Liver (tissue), 9 donors: ENCODE data around the gene INPP5F. TPM values are rescaled to one million over a fixed set of nuclear protein-coding genes. Genes with fewer than 3 reads are reported as not detected.

ENCODE experiments used
- DNase-seq: peaks from one replicate; pipeline ENCODE4 v3.0.0-alpha.2; 2017; ENCODE audit warnings: low spot score
- H3K27ac ChIP-seq, 2 donors: one replicate each; pipeline ENCODE4 v1.7.0; 2013; ENCODE audit warnings: inconsistent platforms in 2 of 2, low read length in 2 of 2, control low read depth in 1 of 2, low read depth in 1 of 2, mild to moderate bottlenecking in 1 of 2
- H3K27me3 ChIP-seq, 4 donors: one replicate each; pipeline versions ENCODE4 v1.6.1 to v1.7.0; 2013; ENCODE audit warnings: low read length in 3 of 4, inconsistent platforms in 1 of 4, mild to moderate bottlenecking in 1 of 4, moderate library complexity in 1 of 4; ENCODE audit not compliant: control insufficient read depth in 4 of 4, insufficient read depth in 4 of 4
- H3K36me3 ChIP-seq, 4 donors: one replicate each; pipeline versions ENCODE4 v1.6.1 to v1.7.0; 2013; ENCODE audit warnings: low read length in 3 of 4, mild to moderate bottlenecking in 3 of 4, low read depth in 1 of 4, moderate library complexity in 1 of 4; ENCODE audit not compliant: control insufficient read depth in 4 of 4, insufficient read depth in 3 of 4
- H3K4me1 ChIP-seq, 4 donors: one replicate each; pipeline versions ENCODE4 v1.6.1 to v1.7.0; 2013; ENCODE audit warnings: low read length in 3 of 4, mild to moderate bottlenecking in 3 of 4, moderate library complexity in 1 of 4; ENCODE audit not compliant: control insufficient read depth in 4 of 4, insufficient read depth in 4 of 4
- H3K4me3 ChIP-seq, 3 donors: one replicate each; pipeline versions ENCODE4 v1.6.1 to v1.7.0; 2013; ENCODE audit warnings: low read length in 3 of 3, control low read depth in 1 of 3, low read depth in 1 of 3, mild to moderate bottlenecking in 1 of 3
- H3K9ac ChIP-seq, 2 donors: one replicate each; pipeline ENCODE4 v1.7.0; 2013; ENCODE audit warnings: low read length in 2 of 2, mild to moderate bottlenecking in 2 of 2, moderate library complexity in 2 of 2, control low read depth in 1 of 2, low read depth in 1 of 2
- H3K9me3 ChIP-seq, 4 donors: one replicate each; pipeline versions ENCODE4 v1.6.1 to v1.7.0; 2013; ENCODE audit warnings: low read length in 3 of 4; ENCODE audit not compliant: control insufficient read depth in 4 of 4
- EGR1 ChIP-seq, 2 donors: IDR thresholded peaks; 2 replicates each; pipeline ENCODE4 v1.6.1; 2016 to 2018; ENCODE audit warnings: antibody characterized with exemption in 2 of 2, low read depth in 2 of 2
- FOXA1 ChIP-seq: IDR thresholded peaks from 2 replicates; pipeline ENCODE4 v1.6.1; 2016; ENCODE audit warnings: antibody characterized with exemption
- FOXA2 ChIP-seq: IDR thresholded peaks from 2 replicates; pipeline ENCODE4 v1.6.1; 2016; ENCODE audit warnings: antibody characterized with exemption
- HNF4A ChIP-seq, 2 donors: conservative IDR thresholded peaks; 2 replicates each; pipeline ENCODE4 v1.6.1; 2016; ENCODE audit warnings: antibody characterized with exemption in 2 of 2, mild to moderate bottlenecking in 2 of 2
- HNF4G ChIP-seq: IDR thresholded peaks from 2 replicates; pipeline ENCODE4 v1.6.1; 2016; ENCODE audit warnings: antibody characterized with exemption
- JUND ChIP-seq, 2 donors: IDR thresholded peaks; 2 replicates each; pipeline ENCODE4 v1.6.1; 2016; ENCODE audit warnings: antibody characterized with exemption in 2 of 2
- NR2F2 ChIP-seq: IDR thresholded peaks from 2 replicates; pipeline ENCODE4 v1.6.1; 2016; ENCODE audit warnings: antibody characterized with exemption
- RAD21 ChIP-seq, 2 donors: IDR thresholded peaks; 2 replicates each; pipeline ENCODE4 v1.6.1; 2016; ENCODE audit warnings: antibody characterized with exemption in 2 of 2, mild to moderate bottlenecking in 2 of 2
- RXRA ChIP-seq, 2 donors: IDR thresholded peaks; 2 replicates each; pipeline ENCODE4 v1.6.1; 2017 to 2018; ENCODE audit warnings: antibody characterized with exemption in 2 of 2, mild to moderate bottlenecking in 1 of 2
- SP1 ChIP-seq: IDR thresholded peaks from 2 replicates; pipeline ENCODE4 v1.6.1; 2018; ENCODE audit warnings: antibody characterized with exemption, mild to moderate bottlenecking
- TAF1 ChIP-seq: conservative IDR thresholded peaks from 2 replicates; pipeline ENCODE4 v1.6.1; 2016; ENCODE audit warnings: antibody characterized with exemption, mild to moderate bottlenecking
- YY1 ChIP-seq: IDR thresholded peaks from 2 replicates; pipeline ENCODE4 v1.6.1; 2016; ENCODE audit warnings: antibody characterized with exemption, mild to moderate bottlenecking
- WGBS: extraction: QIAGEN DNeasy Blood & Tissue Kit; methylation state at CpG from one replicate; pipeline ENCODE4 v1.1.7; 2013; 5-methylcytosine and 5-hydroxymethylcytosine counted together
- polyA plus RNA-seq, 2 donors: library from polyadenylated mRNA; stranded (reverse) in 1 of 2; unstranded in 1 of 2; fragments of 200-250 nt in 1 of 2; fragments of >200 nt in 1 of 2; fragmentation: Nextera tagmentation in 1 of 2; extraction: Ambion mirVana in 1 of 2; gene quantifications; one replicate each; pipeline versions ENCODE4 v1.2.1 to v1.2.3, GENCODE V29; 2013 to 2015
- total RNA-seq, 2 donors: library from RNA; depleted of rRNA; stranded (reverse); fragments of >200 nt; gene quantifications; one replicate each; pipeline ENCODE4 v1.2.3, GENCODE V29; 2014
- TF ChIP-seq, protein P1 (sequence below): IDR thresholded peaks from 2 replicates; pipeline ENCODE4 v1.6.1; 2016; ENCODE audit warnings: antibody characterized with exemption
- TF ChIP-seq, protein P2 (sequence below): IDR thresholded peaks from 2 replicates; pipeline ENCODE4 v1.6.1; 2016; ENCODE audit warnings: antibody characterized with exemption, mild to moderate bottlenecking
- TF ChIP-seq, protein P3 (sequence below): IDR thresholded peaks from 2 replicates; pipeline ENCODE4 v1.6.1; 2016; ENCODE audit warnings: antibody characterized with exemption
- TF ChIP-seq, protein P4 (sequence below): fragments of 150-350 bp; IDR thresholded peaks from 2 replicates; pipeline ENCODE4 v1.5.1; 2017; ENCODE audit warnings: improper control_type of control experiment, low read depth, low read length; ENCODE audit not compliant: missing input control
- donor health status: healthy.
- donor health status: healthy.
- donor health status: healthy.
- donor health status: healthy.
- donor health status: healthy.

The INPP5F gene
- total and polyA plus RNA-seq, 4 donors, result 1.1 to 8.1 (median 2.1) TPM

DNA sequence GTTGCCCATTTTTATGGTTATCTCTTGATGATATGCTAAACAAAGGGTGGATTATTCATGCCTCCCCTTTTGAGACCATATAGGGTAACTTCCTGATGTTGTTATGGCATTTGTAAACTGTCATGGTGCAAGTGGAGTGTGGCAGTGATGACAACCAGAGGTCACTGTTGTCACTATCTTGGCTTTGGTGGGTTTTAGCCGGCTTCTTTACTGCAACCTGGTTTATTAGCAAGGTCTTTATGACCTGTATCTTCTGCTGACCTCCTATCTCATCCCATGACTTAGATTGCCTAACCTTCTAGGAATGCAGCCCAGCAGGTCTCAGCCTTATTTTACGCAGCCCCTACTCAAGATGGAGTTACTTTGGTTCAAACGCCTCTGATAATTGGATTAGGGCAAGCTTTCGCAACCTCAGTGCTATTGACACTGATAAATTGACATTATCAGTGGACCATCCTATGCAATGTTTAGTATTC, 37.8 kb upstream of the INPP5F start:
- Histone ChIP-seq H3K4me3 (no peak overlapping the region), H3K27me3 (no peaks in the 10 kb centered on the region), H3K4me1 (no peaks in the 10 kb centered on the region), H3K9me3 (no peaks in the 10 kb centered on the region), H3K9ac (no peak overlapping the region), H3K36me3 (no peaks in the 10 kb centered on the region), H3K27ac (no peak overlapping the region)
- TF ChIP-seq JUND (IDR thresholded peaks at IDR 0.05) (no peak), HNF4A (conservative IDR thresholded peaks at IDR 0.05) (no peak), TAF1 (no peak), HNF4G (no peak), NR2F2 (no peak), RXRA (IDR thresholded peaks at IDR 0.05) (no peak), SP1 (no peak), RAD21 (IDR thresholded peaks at IDR 0.05) (no peak), FOXA2 (no peak)
- TF ChIP-seq, protein P1, sequence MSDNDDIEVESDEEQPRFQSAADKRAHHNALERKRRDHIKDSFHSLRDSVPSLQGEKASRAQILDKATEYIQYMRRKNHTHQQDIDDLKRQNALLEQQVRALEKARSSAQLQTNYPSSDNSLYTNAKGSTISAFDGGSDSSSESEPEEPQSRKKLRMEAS, result no peak
- no peak for DNase-seq
- 76% methylated on average over 4 of the region's 4 CpGs for WGBS

DNA sequence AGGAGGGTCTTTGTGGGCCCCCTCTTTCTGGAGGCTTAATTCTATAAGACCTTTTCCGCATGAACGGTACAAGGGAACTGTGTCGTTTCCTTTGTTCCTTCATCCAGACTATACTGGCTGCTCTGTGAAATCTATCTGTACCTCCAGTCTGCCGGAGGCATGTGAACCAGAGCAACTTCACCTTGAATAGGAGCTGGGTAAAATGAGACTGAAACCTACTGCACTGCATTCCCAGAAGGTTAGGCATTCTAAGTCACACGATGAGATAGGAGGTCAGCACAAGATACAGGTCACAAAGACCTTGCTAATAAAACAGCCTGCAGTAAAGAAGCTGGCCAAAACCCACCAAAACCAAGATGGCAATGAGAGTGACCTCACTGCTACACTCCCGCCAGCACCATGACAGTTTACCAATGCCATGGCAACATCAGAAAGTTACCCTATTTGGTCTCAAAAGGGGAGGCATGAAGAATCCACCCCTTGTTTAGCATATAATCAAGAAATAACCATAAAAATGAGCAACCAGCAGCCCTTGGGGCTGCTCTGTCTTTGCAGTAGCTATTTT, 36.8 kb upstream of the INPP5F start:
- Histone ChIP-seq H3K27ac (no peak overlapping the region), H3K4me1 (no peaks in the 10 kb centered on the region), H3K27me3 (no peaks in the 10 kb centered on the region), H3K36me3 (no peaks in the 10 kb centered on the region), H3K9ac (no peak overlapping the region), H3K9me3 (no peaks in the 10 kb centered on the region), H3K4me3 (no peak overlapping the region)
- TF ChIP-seq, protein P1, result no peak
- TF ChIP-seq, protein P2, sequence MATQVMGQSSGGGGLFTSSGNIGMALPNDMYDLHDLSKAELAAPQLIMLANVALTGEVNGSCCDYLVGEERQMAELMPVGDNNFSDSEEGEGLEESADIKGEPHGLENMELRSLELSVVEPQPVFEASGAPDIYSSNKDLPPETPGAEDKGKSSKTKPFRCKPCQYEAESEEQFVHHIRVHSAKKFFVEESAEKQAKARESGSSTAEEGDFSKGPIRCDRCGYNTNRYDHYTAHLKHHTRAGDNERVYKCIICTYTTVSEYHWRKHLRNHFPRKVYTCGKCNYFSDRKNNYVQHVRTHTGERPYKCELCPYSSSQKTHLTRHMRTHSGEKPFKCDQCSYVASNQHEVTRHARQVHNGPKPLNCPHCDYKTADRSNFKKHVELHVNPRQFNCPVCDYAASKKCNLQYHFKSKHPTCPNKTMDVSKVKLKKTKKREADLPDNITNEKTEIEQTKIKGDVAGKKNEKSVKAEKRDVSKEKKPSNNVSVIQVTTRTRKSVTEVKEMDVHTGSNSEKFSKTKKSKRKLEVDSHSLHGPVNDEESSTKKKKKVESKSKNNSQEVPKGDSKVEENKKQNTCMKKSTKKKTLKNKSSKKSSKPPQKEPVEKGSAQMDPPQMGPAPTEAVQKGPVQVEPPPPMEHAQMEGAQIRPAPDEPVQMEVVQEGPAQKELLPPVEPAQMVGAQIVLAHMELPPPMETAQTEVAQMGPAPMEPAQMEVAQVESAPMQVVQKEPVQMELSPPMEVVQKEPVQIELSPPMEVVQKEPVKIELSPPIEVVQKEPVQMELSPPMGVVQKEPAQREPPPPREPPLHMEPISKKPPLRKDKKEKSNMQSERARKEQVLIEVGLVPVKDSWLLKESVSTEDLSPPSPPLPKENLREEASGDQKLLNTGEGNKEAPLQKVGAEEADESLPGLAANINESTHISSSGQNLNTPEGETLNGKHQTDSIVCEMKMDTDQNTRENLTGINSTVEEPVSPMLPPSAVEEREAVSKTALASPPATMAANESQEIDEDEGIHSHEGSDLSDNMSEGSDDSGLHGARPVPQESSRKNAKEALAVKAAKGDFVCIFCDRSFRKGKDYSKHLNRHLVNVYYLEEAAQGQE, result no peak
- TF ChIP-seq, protein P3, sequence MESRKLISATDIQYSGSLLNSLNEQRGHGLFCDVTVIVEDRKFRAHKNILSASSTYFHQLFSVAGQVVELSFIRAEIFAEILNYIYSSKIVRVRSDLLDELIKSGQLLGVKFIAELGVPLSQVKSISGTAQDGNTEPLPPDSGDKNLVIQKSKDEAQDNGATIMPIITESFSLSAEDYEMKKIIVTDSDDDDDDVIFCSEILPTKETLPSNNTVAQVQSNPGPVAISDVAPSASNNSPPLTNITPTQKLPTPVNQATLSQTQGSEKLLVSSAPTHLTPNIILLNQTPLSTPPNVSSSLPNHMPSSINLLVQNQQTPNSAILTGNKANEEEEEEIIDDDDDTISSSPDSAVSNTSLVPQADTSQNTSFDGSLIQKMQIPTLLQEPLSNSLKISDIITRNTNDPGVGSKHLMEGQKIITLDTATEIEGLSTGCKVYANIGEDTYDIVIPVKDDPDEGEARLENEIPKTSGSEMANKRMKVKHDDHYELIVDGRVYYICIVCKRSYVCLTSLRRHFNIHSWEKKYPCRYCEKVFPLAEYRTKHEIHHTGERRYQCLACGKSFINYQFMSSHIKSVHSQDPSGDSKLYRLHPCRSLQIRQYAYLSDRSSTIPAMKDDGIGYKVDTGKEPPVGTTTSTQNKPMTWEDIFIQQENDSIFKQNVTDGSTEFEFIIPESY, result no peak
- TF ChIP-seq NR2F2, result no peak
- TF ChIP-seq FOXA2, result no peak
- no peak for TF ChIP-seq RAD21 (IDR thresholded peaks at IDR 0.05)
- no peak for TF ChIP-seq JUND (IDR thresholded peaks at IDR 0.05)
- no peak for TF ChIP-seq YY1
- TF ChIP-seq HNF4A (conservative IDR thresholded peaks at IDR 0.05), result no peak
- TF ChIP-seq FOXA1, result no peak
- TF ChIP-seq, protein P4, sequence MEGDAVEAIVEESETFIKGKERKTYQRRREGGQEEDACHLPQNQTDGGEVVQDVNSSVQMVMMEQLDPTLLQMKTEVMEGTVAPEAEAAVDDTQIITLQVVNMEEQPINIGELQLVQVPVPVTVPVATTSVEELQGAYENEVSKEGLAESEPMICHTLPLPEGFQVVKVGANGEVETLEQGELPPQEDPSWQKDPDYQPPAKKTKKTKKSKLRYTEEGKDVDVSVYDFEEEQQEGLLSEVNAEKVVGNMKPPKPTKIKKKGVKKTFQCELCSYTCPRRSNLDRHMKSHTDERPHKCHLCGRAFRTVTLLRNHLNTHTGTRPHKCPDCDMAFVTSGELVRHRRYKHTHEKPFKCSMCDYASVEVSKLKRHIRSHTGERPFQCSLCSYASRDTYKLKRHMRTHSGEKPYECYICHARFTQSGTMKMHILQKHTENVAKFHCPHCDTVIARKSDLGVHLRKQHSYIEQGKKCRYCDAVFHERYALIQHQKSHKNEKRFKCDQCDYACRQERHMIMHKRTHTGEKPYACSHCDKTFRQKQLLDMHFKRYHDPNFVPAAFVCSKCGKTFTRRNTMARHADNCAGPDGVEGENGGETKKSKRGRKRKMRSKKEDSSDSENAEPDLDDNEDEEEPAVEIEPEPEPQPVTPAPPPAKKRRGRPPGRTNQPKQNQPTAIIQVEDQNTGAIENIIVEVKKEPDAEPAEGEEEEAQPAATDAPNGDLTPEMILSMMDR, result no peak
- no peak for TF ChIP-seq EGR1 (IDR thresholded peaks at IDR 0.05; ENCODE audit: low read depth in 2 of 2)
- no peak for TF ChIP-seq RXRA (IDR thresholded peaks at IDR 0.05)
- no peak for TF ChIP-seq SP1
- TF ChIP-seq TAF1, result no peak
- WGBS, result 89% methylated on average over 6 of the region's 6 CpGs
- no peak for DNase-seq
